CD4-positive, alpha-beta T cell (primary cell): Measurements from ENCODE around the gene GNG2. TPM values are rescaled to one million over a fixed set of nuclear protein-coding genes. Genes with fewer than 3 reads are reported as not detected.
A peak's percentile ranks its signal among the peaks of the same experiment; 100 is the strongest.

Experiments
- ATAC-seq: fragments of 200-7000 bp; cut with Tn5 transposase; one replicate; pipeline ENCODE4 v1.10.0; 2022; ENCODE audit warnings: mild to moderate bottlenecking; ENCODE audit not compliant: poor library complexity
- CTCF ChIA-PET: fragments of 350-600 bp; sonication (Branson Sonifier 250); formaldehyde crosslinking; loops from one replicate; lab custom pipeline; 2021; ENCODE audit warnings: antibody characterized with exemption, inconsistent platforms; lab: Charles Lee
- POLR2A ChIA-PET: fragments of 350-600 bp; sonication (Branson Sonifier 250); formaldehyde crosslinking; loops from one replicate; lab custom pipeline; 2021; ENCODE audit warnings: antibody characterized with exemption, inconsistent platforms; lab: Charles Lee
- DNase-seq, 14 experiments: peaks; one replicate each; pipeline ENCODE4 v3.0.0-alpha.2; 2013 to 2020; ENCODE audit warnings: mixed read lengths in 2 of 14
- H3K27ac ChIP-seq, 2 donors: one replicate each; pipeline versions ENCODE4 v1.5.1 to v1.7.0; 2013; ENCODE audit warnings: low read length in 2 of 2, low read depth in 1 of 2, mild to moderate bottlenecking in 1 of 2
- H3K27me3 ChIP-seq, 2 experiments: 1 replicate in 1 of 2; 2 replicates in 1 of 2; pipeline versions ENCODE4 v1.6.1 to v1.7.0; 2013; ENCODE audit warnings: low read length in 2 of 2, control low read depth in 1 of 2, mild to moderate bottlenecking in 1 of 2, moderate library complexity in 1 of 2; ENCODE audit not compliant: insufficient read depth in 2 of 2, control insufficient read depth in 1 of 2
- H3K36me3 ChIP-seq: one replicate; pipeline ENCODE4 v1.6.1; 2013; ENCODE audit warnings: low read length, control low read depth; ENCODE audit not compliant: insufficient read depth
- H3K4me1 ChIP-seq: one replicate; pipeline ENCODE4 v1.6.1; 2013; ENCODE audit warnings: low read length, control low read depth; ENCODE audit not compliant: insufficient read depth
- H3K4me3 ChIP-seq: one replicate; pipeline ENCODE4 v1.5.1; 2013; ENCODE audit warnings: mild to moderate bottlenecking, low read length, moderate library complexity
- H3K9me3 ChIP-seq, 2 experiments: 1 replicate in 1 of 2; 2 replicates in 1 of 2; pipeline versions ENCODE4 v1.6.1 to v1.7.0; 2013; ENCODE audit warnings: low read length in 2 of 2, mild to moderate bottlenecking in 2 of 2, control low read depth in 1 of 2, moderate library complexity in 1 of 2; ENCODE audit not compliant: control insufficient read depth in 1 of 2, insufficient read depth in 1 of 2
- H3K27ac Mint-ChIP-seq: one replicate; pipeline ENCODE4 v1.8.0; 2020; ENCODE audit warnings: mixed read lengths
- H3K27me3 Mint-ChIP-seq: one replicate; pipeline ENCODE4 v1.8.0; 2021; ENCODE audit warnings: mixed read lengths
- H3K36me3 Mint-ChIP-seq: one replicate; pipeline ENCODE4 v1.8.0; 2021; ENCODE audit warnings: low read depth, mixed read lengths
- H3K4me1 Mint-ChIP-seq: one replicate; pipeline ENCODE4 v1.8.0; 2021; ENCODE audit warnings: low read depth, mixed read lengths
- H3K4me3 Mint-ChIP-seq: one replicate; pipeline ENCODE4 v1.8.0; 2020; ENCODE audit warnings: mild to moderate bottlenecking, mixed read lengths
- H3K9me3 Mint-ChIP-seq: one replicate; pipeline ENCODE4 v1.8.0; 2020; ENCODE audit warnings: mixed read lengths
- CTCF ChIP-seq: fragments of 200-600 bp; IDR thresholded peaks from one replicate; pipeline ENCODE4 v1.8.0; 2022; ENCODE audit warnings: antibody characterized with exemption, mild to moderate bottlenecking
- intact Hi-C, 2 experiments: fragments of 100-400 bp; cut with DNase I in 1 of 2; cut with micrococcal nuclease in 1 of 2; formaldehyde crosslinking; loops; one replicate each; pipeline versions ENCODE4 v1.15.1 to v1.9.0; 2023 to 2025; cut with DNase I, micrococcal nuclease
- total RNA-seq, 174 experiments: library from RNA in 2 of 174; stranded (reverse) in 2 of 174; gene quantifications; one replicate each; pipeline ENCODE4 v1.2.3 and lab custom pipeline; 2021 to 2026

Gene GNG2
- total RNA-seq, 2 experiments from 2014 or later: 138 to 139 TPM

GRCh38 chr14:51954657-51955056 is 94.2 kb downstream of the GNG2 start:
- H3K36me3 Mint-ChIP-seq: peaks cover 100% of the 10 kb centered on the region
- peaks cover 99% of the 10 kb centered on the region for H3K36me3 ChIP-seq
- H3K4me1 ChIP-seq: no peaks in the 10 kb centered on the region
- no peak overlapping the region for H3K27ac ChIP-seq
- H3K9me3 Mint-ChIP-seq: peaks cover 11% of the 10 kb centered on the region
- intact Hi-C loops: loop anchor here in 1 of 2 experiments (2.0 kb wide), 1 partner anchor 18 kb away; no protein-coding TSS in a partner anchor
- DNase-seq (peak in 1 of 14 experiments; percentile 15), ATAC-seq (no peak)
- no peak overlapping the region for H3K4me3 Mint-ChIP-seq
- H3K27me3 ChIP-seq: no peaks in the 10 kb centered on the region
- H3K27me3 Mint-ChIP-seq: no peaks in the 10 kb centered on the region
- peak overlapping the region; percentile 73 for H3K27ac Mint-ChIP-seq
- ChIA-PET POLR2A (interaction anchor here (1.2 kb wide), 1 partner anchor 108 kb away, joined by 4 read pairs; no protein-coding TSS in a partner anchor), CTCF (interaction anchor here (0.9 to 1.5 kb wide), 3 partner anchors 49 to 108 kb away, joined by 4 to 6 read pairs (median 5); no protein-coding TSS in a partner anchor)
- peaks cover 32% of the 10 kb centered on the region for H3K4me1 Mint-ChIP-seq
- TF ChIP-seq CTCF: no peak
- H3K4me3 ChIP-seq: no peak overlapping the region
- peaks cover 0 to 15% of the 10 kb centered on the region in 2 experiments for H3K9me3 ChIP-seq

- H3K4me1 ChIP-seq: peaks cover 4% of the 10 kb centered on the region
- Mint-ChIP-seq H3K4me1 (peaks cover 56% of the 10 kb centered on the region), H3K9me3 (peaks cover 18% of the 10 kb centered on the region), H3K4me3 (no peak overlapping the region), H3K27me3 (no peaks in the 10 kb centered on the region), H3K36me3 (peaks cover 95% of the 10 kb centered on the region), H3K27ac (no peak overlapping the region)
- no peaks in the 10 kb centered on the region for H3K27me3 ChIP-seq
- DNase-seq: no peak
- intact Hi-C loops: no loop called here
- peaks cover 84% of the 10 kb centered on the region for H3K36me3 ChIP-seq
- H3K9me3 ChIP-seq: peaks cover 0 to 20% of the 10 kb centered on the region in 2 experiments
- H3K4me3 ChIP-seq: no peak overlapping the region
- ChIA-PET CTCF (interaction anchor here (1.1 kb wide), 1 partner anchor 111 kb away, joined by 3 read pairs; no protein-coding TSS in a partner anchor), POLR2A (no interaction called here)
- no peak for ATAC-seq
- no peak for TF ChIP-seq CTCF
- no peak overlapping the region for H3K27ac ChIP-seq
Observed at GRCh38 chr14:51957950-51958349, 97.5 kb downstream of the GNG2 start.

DNA sequence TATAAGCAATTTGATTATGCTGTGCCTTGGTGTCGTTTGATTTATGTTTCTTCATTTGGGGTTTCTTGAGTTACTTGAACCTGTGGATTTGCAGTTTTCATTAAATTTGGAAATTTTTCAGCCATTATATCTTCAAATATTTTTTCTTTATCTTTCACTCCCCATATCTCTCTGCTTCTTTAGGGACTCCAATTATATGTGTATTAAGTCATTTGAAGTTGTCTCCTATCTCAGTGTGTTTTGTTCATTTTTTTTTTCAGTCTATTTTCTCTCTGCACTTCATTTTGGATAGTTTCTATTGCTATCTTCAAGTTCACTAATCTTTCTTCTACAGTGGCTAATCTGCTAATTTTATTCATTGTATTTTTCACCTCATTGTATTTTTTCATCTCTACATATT is 99.5 kb downstream of the GNG2 start:
- Mint-ChIP-seq H3K9me3 (peaks cover 18% of the 10 kb centered on the region), H3K27ac (peak overlapping the region; percentile 90), H3K27me3 (no peaks in the 10 kb centered on the region), H3K36me3 (peaks cover 95% of the 10 kb centered on the region), H3K4me1 (peaks cover 56% of the 10 kb centered on the region), H3K4me3 (no peak overlapping the region)
- POLR2A ChIA-PET: no interaction called here
- Histone ChIP-seq H3K27me3 (no peaks in the 10 kb centered on the region), H3K36me3 (peaks cover 81% of the 10 kb centered on the region), H3K9me3 (peaks cover 0 to 20% of the 10 kb centered on the region in 2 experiments), H3K27ac (no peak overlapping the region), H3K4me1 (peaks cover 4% of the 10 kb centered on the region), H3K4me3 (no peak overlapping the region)
- intact Hi-C loops: loop anchor here in 1 of 2 experiments (5.0 kb wide), 1 partner anchor 113 kb away; no protein-coding TSS in a partner anchor
- DNase-seq (no peak), ATAC-seq (no peak)
- CTCF ChIA-PET: no interaction called here
- no peak for TF ChIP-seq CTCF
